SU-DHL-6 (cell line): ENCODE results near the gene TOX2.

Experiments used
- EZH2phosphoT487 ChIP-seq: fragments of 200-600 bp; sonication (generic), shearing (Covaris generic); conservative IDR thresholded peaks from 2 replicates; pipeline ENCODE4 v1.6.1; 2018; ENCODE audit warnings: mild to moderate bottlenecking, antibody characterized with exemption, low read length, moderate library complexity, mixed read lengths
- TF ChIP-seq, protein P1 (sequence below): fragments of 200-600 bp; sonication (generic); IDR thresholded peaks from one replicate; pipeline ENCODE4 v1.5.1; 2017; ENCODE audit warnings: antibody characterized with exemption, mild to moderate bottlenecking, low read length, moderate library complexity; ENCODE audit not compliant: insufficient read depth, poor library complexity, severe bottlenecking

DNA sequence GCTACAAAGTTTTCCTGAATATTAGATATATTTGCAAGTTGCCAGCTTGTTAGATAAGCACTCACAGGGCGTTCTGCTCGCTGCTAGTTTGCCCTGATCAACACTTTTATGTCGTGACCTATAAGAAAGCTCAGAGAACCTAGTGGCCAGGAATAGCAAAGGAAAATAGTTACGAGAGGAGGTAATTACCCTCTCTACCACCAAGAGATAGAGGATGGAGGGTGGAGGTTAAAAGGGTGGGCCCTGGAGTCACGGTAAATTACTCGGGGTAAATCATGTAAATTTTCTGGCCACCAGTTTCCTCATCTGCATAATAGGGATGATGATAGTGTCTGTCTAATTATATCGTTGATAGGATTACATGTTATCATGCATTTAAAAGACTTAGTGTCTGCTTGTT lies 185.2 kb downstream of the TOX2 start:
- TF ChIP-seq, protein P1, sequence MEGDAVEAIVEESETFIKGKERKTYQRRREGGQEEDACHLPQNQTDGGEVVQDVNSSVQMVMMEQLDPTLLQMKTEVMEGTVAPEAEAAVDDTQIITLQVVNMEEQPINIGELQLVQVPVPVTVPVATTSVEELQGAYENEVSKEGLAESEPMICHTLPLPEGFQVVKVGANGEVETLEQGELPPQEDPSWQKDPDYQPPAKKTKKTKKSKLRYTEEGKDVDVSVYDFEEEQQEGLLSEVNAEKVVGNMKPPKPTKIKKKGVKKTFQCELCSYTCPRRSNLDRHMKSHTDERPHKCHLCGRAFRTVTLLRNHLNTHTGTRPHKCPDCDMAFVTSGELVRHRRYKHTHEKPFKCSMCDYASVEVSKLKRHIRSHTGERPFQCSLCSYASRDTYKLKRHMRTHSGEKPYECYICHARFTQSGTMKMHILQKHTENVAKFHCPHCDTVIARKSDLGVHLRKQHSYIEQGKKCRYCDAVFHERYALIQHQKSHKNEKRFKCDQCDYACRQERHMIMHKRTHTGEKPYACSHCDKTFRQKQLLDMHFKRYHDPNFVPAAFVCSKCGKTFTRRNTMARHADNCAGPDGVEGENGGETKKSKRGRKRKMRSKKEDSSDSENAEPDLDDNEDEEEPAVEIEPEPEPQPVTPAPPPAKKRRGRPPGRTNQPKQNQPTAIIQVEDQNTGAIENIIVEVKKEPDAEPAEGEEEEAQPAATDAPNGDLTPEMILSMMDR, result no peak
- TF ChIP-seq EZH2phosphoT487, result no peak
